Breast epithelium (tissue), 3 donors: Measurements from ENCODE around the gene PEX10.

Source experiments
- POLR2A ChIP-seq: fragments of 450-650 bp; IDR thresholded peaks from one replicate; pipeline ENCODE4 v1.6.1; 2016; ENCODE audit warnings: antibody characterized with exemption, mild to moderate bottlenecking, moderate library complexity
- POLR2AphosphoS5 ChIP-seq, 3 donors: sonication (generic); formaldehyde crosslinking; IDR thresholded peaks; one replicate each; pipeline ENCODE4 v1.6.1; 2017; ENCODE audit warnings: antibody characterized with exemption in 3 of 3
- TF ChIP-seq, protein P1 (sequence below), 3 donors: fragments of 450-650 bp; IDR thresholded peaks; one replicate each; pipeline ENCODE4 v1.5.1; 2016 to 2017; ENCODE audit warnings: antibody characterized with exemption in 3 of 3, mild to moderate bottlenecking in 3 of 3, moderate library complexity in 3 of 3

DNA sequence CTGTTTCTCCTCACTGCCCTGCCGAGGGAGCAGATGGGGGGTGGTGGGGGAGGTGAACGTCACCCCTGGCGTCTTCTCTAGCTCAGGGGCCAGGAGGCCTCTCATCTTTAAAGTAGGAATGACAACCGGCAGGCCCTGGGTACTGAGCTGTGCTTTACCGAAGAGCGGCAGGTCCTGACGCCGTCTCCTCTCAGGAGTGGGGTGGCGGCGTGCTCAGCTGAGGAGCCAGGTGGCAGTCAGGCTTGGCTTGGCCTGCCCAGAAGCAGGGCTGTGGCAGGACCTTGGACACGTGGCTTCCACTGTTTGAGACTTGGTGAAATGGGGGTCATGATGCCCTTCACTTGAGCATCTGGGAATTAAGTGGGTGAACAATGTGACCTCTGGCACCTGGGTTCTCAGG lies 17.6 kb downstream of the PEX10 start:
- TF ChIP-seq, protein P1, sequence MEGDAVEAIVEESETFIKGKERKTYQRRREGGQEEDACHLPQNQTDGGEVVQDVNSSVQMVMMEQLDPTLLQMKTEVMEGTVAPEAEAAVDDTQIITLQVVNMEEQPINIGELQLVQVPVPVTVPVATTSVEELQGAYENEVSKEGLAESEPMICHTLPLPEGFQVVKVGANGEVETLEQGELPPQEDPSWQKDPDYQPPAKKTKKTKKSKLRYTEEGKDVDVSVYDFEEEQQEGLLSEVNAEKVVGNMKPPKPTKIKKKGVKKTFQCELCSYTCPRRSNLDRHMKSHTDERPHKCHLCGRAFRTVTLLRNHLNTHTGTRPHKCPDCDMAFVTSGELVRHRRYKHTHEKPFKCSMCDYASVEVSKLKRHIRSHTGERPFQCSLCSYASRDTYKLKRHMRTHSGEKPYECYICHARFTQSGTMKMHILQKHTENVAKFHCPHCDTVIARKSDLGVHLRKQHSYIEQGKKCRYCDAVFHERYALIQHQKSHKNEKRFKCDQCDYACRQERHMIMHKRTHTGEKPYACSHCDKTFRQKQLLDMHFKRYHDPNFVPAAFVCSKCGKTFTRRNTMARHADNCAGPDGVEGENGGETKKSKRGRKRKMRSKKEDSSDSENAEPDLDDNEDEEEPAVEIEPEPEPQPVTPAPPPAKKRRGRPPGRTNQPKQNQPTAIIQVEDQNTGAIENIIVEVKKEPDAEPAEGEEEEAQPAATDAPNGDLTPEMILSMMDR (IDR thresholded peaks at IDR 0.05), result no peak
- TF ChIP-seq POLR2A (no peak), POLR2AphosphoS5 (IDR thresholded peaks at IDR 0.05) (no peak)
